NCI-H1092 treated with DMSO at 0.1 percent for 48 hours (cell line): ENCODE data around the gene KYAT1.

Experiments
- DNase-seq: peaks from one replicate; lab custom pipeline; 2025; lab: John Stamatoyannopoulos, UW

Gene KYAT1

DNA sequence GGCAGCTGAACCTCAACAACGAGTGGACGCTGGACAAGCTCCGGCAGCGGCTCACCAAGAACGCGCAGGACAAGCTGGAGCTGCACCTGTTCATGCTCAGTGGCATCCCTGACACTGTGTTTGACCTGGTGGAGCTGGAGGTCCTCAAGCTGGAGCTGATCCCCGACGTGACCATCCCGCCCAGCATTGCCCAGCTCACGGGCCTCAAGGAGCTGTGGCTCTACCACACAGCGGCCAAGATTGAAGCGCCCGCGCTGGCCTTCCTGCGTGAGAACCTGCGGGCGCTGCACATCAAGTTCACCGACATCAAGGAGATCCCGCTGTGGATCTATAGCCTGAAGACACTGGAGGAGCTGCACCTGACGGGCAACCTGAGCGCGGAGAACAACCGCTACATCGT is 26.6 kb upstream of the KYAT1 start:
- DNase-seq: no peak

DNA sequence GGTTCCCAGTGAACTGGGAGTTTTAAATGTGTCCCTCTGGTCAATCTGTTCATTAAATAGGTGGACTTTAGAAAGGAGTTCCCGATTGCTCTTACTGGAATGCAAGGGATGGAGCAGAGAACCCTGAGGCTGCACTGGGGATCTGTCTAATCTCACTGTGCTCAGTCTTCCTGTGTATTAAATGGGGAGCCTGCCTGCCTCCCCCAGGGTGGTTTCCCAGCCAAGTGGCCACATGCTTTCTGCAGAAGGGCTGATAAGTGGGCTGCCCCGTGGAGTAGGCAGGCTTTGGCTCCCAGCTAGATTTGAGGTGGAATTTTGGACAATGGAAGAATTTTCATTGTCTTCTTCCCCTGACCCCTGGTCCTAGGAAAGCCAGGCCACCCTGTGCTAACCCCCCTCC is 25.0 kb upstream of the KYAT1 start:
- no peak for DNase-seq

DNA sequence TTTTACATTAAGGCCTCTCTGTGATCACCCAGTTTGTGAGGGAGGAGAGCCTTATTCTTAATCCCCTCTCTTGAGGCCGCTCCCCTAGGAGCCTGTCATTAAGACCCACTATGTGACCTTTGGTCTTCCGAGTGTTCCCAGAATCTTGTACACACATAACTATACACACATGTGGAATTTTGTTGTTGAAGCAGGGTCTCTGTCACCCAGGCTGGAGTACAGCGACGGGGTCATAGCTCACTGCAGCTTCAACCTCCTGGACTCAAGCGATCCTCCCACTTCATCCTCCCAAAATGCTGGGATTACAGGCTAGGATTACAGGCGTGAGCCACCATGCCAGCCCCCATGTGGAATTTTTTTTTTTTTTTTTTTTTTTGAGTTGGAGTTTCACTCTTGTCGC is 24.2 kb upstream of the KYAT1 start:
- no peak for DNase-seq

DNA sequence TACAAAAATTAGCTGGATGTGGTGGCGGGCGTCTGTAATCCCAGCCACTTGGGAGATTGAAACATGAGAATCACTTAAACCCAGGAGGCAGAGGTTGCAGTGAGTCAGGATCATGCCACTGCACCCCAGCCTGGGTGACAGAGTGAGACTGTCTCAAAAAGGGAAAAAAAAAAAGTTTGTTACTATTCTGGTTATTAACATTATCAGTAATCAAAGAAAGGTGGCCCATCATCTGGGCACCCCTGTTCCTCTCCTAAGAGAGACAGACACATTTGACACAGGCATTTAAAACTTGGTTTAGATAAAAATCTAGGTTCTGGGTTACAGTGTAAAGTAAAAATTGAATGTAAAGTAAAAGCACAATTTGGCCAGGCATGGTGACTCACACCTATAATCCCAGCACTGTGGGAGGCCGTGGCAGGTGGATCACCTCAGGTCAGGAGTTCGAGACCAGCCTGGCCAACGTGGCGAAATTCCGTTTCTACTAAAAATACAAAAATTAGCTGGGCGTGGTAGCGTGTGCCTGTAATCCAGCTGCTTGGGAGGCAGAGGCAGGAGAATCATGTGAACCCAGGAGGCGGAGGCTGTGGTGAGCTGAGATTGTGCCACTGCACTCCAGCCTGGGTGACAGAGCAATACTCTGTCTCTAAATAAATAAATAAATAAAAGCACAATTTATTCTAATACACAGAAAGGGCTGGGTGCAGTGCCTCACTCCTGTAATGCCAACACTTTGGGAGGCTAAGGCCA is 22.3 kb upstream of the KYAT1 start:
- DNase-seq: no peak

DNA sequence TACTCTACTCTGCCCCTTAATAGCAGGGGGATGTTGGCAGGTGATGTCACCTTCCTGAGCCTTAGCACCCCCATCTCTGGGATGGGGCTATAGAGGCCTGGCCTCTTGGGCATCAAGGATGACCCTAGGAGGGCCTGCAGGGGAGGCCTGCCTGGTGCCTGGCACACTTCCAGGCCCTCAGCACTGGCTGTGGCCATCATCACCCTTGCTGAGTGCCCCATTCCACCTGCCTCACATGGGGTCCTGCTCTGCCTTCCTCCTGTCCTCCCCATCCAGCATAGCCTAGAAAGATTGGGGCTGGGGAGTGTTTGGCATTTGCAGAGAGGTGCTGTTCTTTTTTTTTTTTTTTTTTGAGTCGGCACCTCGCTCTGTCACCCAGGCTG is 21.3 kb upstream of the KYAT1 start:
- no peak for DNase-seq

DNA sequence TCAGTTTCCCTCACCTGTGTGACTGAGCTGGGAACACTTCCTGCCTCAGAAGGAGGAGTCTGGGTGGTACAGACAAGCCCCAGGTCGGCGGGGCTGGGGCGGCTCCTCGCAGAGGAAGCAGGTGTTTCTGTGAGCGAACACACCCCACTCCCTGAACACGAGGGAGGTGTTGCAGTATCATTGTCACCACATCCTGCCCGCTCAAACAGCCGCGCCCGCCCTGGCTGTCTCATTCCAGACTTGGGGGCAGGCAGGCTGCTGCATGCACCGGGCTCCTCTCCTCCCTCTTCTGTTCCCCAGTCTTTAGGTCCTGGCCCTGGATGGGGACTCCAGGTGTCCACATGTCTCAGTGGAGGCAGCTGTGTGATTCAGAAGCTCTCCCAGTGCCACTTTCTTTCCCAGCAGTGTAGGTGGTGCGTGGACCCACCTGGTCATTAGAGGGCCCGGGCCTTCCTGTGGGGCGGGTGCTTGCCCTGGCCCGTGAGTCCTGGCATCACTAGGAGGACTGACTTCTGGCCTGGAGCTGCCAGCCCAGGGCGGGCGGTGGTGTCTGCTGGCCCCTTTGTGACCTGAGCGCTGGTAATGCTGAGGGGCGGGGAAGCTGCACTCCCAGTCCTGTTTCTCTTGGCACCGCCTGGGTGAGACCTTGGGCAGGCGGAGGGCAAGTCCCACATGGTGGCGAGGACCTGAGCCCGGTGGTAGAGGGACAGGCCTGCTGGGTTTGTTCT is 20.8 kb upstream of the KYAT1 start:
- no peak for DNase-seq

DNA sequence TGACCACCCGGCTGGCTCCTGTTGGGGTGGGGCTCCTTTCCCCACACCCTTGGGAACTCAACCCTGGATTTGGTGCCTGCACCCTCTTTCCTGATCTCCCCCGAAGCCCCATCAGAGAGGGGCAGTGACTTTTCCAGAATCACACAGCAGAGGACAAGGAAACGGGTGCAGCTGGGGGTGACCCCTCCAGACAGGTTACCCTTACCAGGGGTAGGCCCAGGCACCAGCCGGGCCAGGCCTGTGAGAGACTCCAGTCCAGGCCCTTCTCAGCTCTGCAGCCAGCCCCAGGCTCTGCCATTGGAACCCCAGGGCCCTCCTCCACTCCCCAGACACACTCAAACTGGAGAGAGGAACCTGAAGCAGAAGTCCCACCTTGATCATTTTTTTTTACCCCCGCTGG is 20.1 kb upstream of the KYAT1 start:
- no peak for DNase-seq

DNA sequence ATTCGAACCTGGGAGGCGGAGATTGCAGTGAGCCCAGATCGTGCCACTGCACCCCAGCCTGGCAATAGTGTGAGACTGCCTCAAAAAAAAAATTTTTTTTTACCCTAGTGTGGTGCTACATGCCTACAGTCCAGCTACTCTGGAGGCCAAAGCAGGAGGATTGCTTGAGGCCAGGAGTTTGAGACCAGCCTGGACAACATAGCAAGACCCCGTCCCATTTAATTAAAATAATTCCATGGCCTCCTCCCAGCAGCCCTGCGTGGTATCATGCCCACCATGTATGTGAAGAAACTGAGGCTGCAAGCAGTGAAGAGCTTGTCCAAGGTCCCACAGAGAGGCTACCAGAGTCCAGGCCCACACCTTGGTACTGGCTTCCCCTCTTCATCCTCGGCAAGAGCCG is 19.6 kb upstream of the KYAT1 start:
- no peak for DNase-seq

DNA sequence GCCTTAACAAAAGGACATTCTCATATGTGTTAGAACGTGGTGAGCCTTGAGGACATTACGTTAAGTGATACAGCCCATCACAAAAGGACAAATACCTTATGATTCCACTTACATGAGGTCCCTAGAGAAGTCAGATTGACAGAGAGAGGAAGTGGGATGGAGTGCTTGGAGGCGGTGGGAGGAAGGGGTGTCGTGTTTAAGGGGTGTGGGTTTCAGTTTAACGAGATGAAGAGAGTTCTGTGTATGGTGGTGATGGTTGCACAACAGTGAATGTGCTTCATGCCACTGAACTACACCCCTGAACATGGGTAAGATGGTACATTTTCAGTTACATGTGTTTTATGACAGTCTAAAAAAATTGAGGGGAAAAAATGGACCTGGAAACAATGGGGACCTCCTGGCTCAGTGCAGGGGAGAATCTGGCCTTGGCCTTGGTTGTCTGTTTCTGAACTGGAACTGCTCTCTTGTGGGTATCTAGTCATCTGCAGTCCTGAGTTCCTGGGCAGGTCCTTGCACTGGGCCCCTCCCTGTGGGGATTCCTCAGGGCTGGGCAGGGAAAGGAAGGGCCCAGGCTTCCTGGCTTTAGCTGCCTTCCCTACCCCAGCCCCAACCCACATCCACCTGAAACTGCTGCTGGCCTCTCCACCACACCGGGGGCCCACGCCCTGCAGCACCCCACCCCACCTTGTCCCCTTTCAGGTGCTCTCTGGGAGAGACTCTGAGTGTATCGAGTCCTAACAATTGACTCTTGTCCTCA is 18.0 kb upstream of the KYAT1 start:
- no peak for DNase-seq

DNA sequence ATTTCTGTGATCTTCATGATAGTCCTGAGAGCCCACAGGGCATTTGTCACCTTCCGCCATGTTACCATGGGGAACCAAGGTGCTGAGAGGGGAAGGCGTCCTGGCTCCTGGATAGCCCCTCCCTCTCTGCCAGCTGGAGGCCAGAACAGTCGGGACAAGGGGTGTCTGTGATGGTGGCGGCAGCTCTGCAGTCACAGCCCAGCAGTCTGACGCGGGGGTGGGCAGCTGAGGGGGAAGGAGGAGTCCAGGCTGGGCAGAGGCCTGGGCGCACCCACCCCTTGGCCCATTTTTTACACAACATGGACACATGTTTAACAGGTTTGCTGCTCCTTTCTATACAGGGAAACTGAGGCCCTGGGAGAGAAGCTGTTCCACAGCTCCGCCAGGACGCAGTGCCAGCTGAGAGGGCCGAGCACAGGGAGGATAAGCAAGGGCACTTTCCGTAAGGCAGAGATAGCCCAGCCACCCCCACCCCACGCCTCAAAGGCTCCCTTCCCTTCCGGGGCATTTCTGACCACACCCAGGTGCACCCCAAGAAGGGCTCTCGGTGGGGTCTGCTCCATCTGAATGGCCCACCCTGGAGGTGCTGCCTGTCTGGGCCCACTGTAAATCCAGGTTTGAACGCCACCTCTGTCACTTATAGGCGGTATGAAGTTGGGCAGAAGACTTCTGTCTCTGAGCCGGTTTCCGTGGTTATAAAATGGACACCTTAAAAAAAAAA is 17.3 kb upstream of the KYAT1 start:
- no peak for DNase-seq

DNA sequence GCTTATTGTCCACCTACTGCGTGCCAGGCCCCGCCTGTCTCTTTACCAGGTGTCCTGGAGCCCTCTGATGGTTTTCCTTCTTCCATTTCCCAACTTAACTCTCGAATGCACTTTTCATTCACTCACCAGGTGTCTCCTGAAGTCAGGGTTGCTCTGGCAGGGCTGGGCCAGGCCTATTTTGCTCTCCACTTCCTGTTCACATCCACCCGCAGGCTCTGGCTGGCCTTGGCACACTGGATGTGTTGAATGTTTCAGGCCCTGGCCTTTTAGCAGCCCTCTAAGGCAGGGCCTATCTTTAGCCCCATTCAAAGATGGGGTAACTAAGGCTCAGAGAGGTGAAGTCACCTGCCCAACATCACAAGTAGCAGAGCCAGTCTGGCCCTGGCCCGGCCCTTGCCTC is 16.6 kb upstream of the KYAT1 start:
- DNase-seq: no peak

DNA sequence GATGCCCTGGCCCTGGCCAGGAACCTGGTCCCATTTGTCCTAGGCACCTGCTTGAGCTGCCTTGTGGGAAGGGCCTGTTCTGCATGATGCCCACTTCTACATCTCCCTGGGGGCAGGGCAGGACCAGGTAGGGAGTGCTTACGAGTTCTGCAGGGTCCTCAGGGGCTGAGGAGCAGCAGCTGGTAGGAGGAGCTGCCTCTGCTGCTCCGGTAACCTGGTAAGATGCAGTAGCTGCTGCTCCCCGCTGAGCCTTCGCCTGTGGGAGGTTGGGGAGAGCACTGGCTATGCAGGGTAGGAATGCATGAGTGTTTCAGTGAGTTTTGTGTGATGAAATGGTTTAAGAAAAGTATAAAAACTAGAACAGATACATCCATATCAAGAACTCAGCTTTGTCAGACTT is 13.8 kb upstream of the KYAT1 start:
- DNase-seq: no peak

DNA sequence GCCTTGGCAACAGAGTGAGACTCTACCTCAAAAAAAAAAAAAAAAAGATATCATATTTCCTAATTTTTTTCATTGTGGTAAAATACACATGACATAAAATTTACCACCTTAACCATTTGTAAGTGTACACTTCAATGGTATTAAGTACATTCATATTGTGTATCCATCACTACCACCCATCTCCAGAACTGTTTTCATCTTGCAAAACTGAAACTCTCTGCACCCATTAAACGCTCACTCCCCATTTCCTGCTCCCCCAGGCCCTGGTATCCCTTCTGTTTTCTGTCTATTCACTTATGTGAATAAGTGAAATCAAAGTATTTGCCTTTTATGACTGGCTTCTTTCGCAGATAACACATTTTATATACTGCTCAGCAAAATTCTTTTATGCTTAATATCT is 13.0 kb upstream of the KYAT1 start:
- no peak for DNase-seq

DNA sequence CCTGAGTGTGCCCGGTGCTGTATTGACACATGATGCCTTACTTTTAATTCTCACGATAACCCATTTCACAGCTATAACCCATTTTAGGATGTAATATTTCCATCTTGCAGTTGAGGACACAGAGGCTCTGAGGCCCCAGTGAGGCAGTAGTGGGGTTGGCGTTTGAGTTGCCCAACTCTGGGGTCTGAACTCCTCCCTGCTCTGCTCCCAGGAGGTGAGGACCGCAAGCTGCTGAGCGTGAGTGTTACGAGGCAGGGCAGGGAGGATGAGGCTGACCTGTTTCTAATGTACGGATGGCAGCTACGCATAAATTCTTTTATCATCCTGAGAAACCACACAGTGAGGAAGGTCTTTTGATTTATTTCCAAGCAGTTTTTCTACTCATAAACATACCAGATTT is 11.6 kb upstream of the KYAT1 start:
- DNase-seq: no peak

DNA sequence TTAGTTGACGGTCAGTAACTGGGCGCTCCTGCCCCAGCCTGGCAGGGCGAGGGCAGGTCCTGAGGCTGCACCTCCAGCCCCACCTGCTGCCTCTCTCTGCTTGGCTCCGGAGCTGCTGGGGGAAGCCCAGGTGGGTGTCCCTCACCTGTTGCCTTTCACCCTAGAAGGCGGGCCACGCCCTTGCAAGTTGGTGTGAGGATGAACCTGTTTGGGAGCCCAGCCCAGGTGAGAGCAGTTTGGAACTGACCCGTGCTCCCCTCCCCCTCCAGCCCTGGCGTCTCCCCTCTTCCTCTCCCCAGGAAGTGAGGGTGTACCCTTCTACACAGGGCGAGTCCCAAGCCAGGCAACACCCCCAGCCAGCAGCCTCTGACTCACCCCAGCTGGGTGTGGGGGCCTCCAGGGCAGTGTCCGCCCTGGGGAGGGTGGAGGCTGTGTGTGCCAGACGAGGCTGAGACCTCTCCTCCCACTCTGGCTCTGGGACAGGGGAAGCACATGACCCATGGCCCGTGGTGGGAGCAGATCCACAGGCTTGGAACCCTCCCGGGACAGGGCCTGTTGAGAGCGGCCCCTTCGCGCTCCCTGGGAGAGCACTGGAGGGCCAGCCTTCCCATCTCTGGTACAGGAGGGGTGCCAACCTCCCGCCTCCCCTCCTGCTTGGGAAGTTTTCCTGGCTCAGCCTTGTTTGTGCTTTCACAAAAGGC is 10.6 kb upstream of the KYAT1 start:
- DNase-seq: no peak

DNA sequence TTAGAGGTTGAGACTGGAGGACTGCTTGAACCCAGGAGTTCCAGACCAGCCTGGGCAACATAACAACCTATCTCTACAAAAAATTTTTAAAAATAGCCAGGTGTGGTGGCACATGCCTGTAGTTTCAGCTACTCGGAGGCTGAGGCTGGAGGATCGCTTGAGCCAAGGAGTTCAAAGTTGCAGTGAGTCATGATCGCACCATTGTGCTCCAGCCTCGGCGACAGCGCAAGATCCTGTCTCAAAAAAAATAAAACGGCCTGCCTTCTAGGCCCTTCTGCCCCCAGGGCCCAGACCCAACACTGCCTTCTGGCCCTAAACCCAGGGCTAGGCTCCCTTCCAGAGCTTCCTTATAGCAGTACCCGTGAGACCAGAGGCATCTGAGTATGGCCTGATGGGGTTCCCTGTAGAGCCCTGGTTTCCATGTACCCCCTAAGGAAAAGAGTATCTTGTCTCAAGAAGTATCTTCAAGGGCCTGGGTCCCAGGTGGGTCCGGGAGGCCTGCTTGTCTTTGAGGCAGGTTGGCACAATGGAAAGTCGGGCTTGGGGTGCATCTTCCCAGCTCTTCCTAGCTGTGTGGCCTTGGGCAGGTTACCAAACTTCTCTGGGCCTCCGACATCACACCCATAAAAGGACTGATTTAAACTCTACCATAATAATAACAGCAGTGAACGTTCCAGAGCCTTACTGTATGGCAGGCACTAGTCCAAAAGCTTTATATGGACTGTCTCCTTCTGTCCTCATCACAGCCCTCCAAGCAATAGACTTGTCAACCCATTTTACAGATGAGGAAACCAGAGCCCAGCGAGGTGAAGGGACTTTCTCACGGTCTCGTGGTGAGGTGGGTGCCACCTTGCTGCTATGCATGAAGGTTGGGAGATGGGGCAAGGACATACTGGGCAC is 9.8 kb upstream of the KYAT1 start:
- DNase-seq: no peak

DNA sequence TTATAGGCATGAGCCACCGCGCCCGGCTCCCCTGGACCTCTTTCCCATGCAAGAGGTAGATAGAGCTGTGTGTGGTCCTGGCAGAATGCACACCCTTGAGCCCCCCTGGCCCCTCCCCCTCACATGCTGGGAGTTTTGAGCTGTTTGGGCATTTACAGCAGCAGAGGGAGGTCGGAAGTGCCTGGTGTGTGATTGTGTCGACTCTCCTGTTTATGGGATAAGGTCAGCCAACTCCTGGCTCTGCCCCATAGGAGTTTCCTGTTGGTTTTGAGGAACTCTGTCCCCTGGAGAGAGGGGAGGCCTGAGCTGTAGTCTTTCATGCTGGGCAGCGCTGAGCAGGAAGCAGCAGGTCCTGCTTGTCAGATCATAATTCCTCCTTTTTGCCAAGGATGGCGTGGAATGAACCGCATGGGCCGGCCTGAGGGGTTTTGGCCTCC is 6.2 kb upstream of the KYAT1 start:
- DNase-seq: no peak

DNA sequence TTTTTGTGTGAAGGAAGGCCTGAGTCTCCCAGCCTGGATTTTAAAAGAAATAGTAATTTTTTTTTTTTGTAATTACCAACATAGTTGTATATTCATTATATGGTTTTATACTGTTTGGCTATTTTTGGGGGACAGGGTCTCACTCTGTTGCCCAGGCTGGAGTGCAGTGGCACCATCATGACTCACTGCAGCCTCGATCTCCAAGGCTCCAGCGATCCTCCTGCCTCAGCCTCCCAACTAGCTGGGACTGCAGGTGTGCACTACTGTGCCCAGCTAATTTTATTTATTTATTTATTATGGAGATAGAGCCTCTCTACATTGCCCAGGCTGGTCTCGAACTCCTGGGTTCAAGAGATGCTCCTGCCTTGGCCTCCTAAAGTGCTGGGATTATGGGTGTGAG is 5.3 kb upstream of the KYAT1 start:
- DNase-seq: no peak

DNA sequence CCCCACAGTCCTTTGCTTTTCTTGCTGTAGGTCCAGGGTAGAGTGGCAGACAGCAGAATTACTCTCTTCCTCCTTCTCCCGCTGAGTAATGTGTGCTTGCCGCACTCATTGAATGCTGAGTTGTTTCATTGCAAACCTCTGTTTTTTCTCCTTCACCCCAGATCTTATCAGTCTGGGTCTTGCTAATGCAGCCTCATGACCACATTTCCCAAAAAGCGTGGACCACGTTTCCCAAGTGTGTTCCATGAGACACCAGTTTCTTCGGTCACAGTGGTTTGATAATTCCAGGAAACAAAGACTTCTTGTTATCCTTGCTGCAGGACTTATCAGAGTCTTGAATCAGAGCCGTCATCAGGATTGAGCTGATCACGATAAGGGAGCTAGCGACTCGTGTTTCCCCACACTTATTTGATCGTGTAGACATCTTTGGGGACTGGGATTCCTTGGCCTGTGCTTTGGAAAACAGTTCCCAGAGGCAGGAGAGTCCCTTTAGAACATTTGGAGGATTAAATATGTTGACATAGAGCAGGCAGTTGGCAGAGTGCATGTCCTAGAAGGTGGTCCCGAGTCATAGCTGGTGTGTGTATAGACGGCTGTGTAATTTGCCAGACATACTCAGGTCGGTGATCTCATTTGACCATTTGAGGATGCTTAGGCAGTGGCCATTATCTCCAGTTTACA is 4.6 kb upstream of the KYAT1 start:
- no peak for DNase-seq

DNA sequence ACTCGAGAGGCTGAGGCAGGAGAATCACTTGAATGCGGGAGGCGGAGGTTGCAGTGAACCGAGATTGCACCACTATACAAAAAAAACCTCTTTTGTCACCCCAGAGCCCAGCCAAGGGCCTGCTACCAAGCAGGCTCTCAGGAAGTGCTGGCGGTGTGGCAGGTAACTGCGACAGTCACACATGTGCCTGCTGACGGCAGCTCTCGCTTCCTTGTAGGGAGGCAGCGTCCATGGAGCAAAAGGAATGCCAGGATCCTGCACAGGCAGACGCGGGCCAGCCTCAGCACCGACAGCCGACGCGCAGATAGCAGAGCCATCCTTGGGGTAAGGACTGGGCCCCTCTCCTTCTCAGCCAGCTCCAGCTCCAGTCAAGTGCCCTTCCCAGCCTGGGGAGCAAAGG is 4.0 kb upstream of the KYAT1 start:
- DNase-seq: no peak
